Stimulated activated CD8-positive, alpha-beta memory T cell treated with anti-CD3 and anti-CD28 coated beads, Interleukin-12 subunit alpha, Interleukin-12 subunit beta, amount 100 ng/mL, for 24 hours (primary cell): ENCODE results near the gene DVL3.
A peak's percentile ranks its signal among the peaks of the same experiment; 100 is the strongest.
"Not testable (repeated sequence)": the region's sequence is repeated elsewhere in the genome, so short reads cannot be mapped to it uniquely, and the experiment has no call there.

ENCODE experiments used
- DNase-seq: peaks from one replicate; pipeline ENCODE4 v3.0.0-alpha.2; 2020; ENCODE audit errors: extremely low read depth

The DVL3 gene

DNA sequence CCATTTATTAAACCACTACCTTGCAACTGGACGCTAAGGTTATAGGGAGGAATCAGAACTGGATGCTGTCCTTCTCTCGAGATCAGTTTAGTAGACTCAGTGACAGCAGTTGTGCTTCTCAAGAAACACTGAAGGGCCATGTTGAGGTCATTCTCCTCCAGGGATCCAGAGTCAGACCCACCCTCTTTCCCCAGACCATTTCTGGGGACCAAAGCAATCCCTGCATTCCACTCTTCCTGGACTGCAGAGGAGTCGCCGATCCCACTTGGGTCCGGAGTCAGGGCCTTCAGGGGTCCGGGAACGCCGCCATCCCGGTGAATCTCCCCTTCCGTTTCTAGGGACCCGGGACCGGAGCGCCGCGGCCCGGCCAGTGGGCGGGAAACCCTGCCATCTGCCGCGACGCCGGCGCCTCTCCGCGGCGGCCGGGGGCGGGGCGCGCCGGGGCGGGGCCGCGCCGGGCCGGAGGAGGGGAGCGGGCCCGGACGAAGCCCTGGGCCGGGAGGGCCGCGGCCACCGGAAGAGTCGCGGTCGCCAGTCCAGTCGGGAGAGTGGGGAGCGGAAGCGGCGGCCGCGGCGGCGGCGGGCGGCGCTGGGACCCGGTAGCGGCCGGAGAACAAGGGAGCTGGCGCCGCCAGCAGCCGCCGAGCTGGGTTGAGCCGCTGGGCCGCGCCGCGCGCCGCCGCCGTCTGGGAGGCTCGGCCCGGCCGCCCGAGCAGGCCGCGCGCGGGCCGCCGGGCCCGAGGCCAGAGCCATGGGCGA lies at the start of gene DVL3:
Gene DVL3, plus strand, starts transcription at position 493 of the 759 bp plus-strand sequence. Its CDS starts 259 bp downstream, at position 752.
- DNase-seq: no peak

DNA sequence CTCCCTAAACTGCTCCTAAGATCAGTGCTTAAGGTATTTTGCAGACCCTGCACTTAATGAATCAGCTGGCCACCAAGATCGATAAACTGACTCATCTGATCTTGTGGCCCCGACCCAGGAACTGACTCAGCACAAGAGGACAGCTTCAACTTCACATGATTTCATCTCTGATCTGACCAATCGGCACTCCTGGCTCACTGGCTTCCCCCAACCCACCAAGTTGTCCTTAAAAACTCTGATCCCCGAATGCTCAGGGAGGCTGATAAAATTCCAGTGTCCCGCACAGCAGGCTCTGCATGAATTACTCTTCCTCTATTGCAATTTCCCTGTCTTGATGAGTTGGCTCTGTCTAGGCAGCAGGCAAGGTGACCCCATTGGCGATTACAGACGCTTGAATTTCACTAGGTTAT lies 44.9 kb upstream of the DVL3 start:
- no peak for DNase-seq

DNA sequence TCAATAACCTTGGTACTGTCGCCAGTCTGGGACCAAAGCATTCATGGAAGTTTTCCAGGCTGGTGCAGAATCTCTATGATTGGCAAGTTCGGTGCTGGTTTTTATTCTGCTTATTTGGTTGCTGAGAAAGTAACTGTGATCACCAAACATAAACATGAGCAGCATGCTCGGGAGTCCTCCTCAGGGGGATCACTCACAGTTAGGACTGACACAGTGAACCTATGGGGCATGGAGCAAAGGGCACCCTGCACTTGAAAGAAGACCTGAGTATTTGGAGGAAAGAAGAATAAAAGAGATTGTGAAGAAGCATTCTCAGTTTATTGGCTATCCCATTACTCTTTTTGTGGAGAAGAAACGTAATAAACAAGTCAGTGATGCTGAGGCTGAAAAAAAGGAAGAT lies 39.2 kb upstream of the DVL3 start:
- no peak for DNase-seq

DNA sequence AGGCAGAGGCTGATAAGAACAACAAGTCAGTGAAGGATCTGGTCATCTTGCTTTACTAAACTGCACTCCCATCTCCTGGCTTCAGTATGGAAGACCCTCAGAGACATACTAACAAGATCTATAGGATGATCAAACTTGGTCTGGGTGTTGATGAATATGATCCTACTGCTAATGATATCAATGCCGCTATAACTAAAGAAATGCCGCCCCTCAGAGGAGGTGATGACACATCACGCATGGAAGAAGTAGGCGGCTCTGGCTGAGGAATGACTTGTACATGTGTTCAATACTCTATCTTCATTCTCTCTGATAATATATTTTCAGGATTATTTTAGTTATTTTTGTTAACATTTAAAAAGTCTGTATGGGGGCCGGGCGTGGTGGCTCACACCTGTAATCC lies 37.5 kb upstream of the DVL3 start:
- no peak for DNase-seq

DNA sequence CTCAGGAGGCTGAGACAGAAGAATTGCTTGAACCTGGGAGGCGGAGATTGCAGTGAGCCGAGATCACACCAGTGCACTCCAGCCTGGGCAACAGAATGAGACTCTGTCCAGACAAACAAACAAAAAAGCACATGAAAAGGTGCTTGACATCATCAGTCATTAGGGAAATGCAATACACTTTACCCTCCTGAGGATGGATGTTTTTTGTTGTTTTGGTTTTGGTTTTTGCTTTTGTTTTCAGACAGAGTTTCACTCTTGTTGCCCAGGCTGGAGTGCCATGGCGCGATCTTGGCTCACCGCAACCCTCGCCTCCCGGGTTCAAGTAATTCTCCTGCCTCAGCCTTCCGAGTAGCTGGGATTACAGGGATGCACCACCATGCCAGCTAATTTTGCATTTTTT lies 34.1 kb upstream of the DVL3 start:
- DNase-seq: not testable (repeated sequence)

DNA sequence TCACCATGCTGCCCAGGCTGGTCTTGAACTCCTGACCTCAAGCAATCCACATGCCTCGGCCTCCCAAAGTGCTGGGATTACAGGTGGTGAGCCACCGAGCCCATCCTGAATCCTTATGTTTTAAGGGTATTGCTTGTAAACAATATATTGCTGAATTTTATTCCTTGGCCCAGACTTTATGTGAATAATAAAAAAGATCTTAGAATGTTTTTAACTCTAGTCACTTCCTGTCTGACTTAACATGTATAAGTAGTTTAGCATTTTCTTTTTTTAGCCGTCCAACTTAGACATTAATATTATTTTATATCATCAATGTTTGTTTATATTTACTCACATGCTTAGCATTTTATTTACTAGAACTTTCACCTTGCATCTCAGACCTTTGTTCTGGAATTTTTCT lies 29.2 kb upstream of the DVL3 start:
- no peak for DNase-seq

DNA sequence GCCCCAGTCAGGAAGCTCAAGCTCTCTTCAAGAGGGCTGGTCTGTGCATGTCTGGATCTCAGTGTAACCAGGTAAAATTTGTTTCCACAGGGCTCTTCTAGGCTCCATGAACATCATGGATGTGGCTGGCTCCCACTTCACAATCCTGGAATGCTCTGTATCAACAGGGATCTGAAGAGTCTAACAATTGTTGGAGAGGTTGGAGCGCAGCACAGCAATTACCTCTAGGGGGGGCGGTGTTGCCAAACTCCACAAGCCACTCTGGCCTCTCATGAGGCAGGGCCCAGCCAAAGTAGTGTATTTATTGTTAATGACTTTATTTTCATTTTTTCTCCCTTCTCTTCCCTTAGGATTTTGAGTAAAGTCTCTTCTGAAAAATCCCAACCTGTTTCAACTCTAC lies 26.2 kb upstream of the DVL3 start:
- DNase-seq: no peak

DNA sequence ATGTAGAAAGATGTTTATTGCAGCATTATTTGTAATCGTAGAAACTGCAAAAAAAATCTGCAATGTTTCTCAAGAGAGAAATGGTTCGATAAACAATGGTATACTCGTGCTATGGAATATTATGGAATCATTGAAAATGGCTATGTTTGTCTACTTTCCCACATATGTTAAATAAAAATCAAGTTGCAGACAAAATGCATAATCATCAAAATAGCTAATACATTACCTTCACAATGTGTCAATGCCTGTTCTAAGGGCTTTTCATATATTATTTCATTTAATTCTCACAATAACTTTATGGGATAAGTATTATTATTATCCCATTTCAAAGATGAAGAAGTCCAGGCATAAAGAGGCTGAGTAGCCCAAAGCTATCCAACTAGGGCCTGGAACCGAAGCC lies 22.2 kb upstream of the DVL3 start:
- no peak for DNase-seq

DNA sequence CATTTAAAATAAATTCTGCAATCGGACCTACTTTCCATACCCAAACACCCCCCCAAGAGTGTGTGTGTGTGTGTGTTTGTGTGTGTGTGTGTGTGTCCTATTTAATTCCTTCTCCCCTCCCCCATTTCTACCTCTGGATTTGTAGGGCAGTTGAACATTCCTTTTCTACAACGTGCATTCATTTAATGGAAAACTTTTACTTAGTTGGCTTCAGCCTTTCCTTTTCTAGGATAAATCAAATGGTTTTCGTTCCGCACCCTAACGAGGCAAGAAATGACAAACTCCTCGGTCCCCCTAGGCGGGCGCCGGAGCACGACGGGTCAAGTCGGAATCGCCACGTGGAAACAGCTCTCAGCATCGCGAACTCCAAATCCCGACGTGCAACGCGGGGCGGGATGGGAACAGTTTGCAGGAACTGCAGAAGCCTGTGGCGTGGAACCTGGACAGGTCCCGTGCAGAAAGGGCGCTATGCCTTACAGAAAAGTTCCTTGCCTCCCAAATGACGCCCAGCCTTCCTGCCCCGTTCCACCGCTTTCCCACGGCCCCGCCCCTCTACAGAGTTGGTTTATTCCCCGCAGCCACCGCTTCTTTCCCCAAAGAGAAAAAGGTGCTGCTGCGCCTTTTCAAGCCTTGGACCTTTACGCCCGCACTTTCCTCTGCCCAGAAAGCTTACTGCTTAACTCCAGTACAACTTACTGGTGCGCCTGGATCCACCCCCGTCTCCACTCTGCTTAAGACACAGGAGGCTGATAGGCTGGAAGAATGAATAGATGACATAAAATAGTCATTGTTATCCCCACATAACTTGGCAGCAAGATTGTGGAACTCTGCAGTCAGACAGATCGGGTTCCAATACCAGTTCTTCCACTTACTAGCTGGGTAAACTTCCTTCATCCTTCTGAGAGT lies 21.1 kb upstream of the DVL3 start:
- DNase-seq: no peak

DNA sequence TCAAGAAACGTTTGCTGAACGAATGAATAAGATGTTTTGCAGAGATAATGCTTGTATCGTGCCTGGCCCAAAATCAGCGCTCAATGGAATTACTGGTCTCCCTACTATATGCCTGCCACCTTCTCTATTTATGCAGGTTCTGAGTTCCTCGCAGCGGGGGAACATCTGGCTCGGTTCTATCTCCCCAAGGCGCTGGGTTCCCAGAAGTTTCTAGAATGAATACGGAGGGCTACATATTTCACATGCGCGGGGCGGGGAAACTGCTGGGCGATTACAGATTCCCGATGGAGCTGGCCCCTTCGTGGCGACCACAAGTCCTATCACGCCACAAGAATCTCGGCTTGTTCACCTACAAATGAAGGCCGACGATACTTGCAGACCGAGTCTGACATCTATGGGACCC lies 20.4 kb upstream of the DVL3 start:
- no peak for DNase-seq

DNA sequence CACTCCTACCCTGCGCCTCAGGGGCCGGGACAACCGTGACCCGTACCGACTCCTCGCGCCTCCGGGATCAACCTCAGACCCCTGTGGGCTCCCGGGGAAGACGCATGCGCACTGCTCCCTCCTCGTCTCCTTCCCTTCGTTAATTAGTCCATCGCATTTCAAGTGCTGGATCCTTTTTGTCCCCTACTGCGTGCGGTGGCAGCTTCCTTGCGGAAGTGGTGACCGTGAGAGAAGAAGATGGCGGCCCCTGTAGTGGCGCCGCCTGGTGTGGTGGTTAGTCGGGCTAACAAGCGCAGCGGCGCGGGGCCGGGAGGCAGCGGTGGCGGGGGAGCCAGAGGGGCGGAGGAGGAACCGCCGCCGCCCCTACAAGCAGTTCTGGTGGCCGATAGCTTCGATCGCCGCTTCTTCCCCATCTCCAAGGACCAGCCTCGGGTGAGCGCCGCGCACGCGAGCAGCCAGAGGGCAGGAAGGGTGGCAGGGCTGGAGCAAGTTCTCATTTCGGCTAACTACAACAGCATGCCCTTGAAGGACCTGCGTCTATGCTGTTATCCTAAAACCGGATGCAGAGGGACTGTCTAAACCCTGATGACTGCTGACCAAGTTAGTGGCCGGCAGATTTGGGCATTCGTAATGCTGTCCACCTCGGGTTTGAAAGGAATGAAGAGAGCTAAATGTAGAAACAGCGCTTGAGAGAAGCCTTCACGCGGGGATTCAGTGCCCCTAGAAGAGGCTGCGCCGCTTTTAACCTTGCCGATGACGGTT lies 19.8 kb upstream of the DVL3 start, which contains the start of gene EIF2B5:
Gene EIF2B5, plus strand, starts transcription at position 210 of the 762 bp plus-strand sequence. Its CDS starts 28 bp downstream, at position 238.
- DNase-seq: peak; percentile 73

DNA sequence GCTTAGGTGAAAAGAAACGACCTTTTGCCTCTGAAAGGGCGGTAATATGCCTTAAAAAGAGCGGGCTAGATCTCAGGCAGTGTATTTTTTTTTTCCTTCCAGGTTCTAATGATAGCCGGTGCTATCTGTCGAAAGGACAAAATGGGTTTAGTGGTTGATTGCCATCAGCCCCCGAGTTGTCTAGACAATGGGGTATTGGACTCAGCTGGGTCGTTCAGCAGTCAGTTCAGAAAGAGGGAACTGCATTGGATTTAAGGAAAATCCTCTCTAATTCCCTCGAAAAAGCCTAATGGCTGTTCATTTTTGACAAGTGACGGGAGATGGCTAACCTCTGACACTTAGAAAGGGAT lies 19.3 kb upstream of the DVL3 start:
- DNase-seq: no peak

DNA sequence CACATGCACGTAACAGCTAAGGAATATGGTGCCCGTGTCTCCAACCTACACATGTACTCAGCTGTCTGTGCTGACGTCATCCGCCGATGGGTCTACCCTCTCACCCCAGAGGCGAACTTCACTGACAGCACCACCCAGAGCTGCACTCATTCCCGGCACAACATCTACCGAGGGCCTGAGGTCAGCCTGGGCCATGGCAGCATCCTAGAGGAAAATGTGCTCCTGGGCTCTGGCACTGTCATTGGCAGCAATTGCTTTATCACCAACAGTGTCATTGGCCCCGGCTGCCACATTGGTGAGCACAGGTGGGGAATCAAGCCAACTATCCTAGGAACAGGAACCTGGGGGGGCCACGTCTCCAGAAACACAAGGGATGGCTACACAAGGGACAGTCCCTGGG lies 14.7 kb upstream of the DVL3 start:
- DNase-seq: no peak

DNA sequence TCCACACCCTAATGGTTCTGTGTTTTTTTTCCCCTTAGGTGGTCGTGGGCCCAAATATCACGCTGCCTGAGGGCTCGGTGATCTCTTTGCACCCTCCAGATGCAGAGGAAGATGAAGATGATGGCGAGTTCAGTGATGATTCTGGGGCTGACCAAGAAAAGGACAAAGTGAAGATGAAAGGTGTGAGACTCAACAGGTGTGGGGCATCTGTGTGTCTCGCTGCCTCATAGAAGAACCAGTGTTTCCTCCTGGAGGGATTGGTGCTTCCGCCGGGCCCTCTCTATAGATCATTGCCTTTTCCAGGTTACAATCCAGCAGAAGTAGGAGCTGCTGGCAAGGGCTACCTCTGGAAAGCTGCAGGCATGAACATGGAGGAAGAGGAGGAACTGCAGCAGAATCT lies 13.0 kb upstream of the DVL3 start:
- no peak for DNase-seq

DNA sequence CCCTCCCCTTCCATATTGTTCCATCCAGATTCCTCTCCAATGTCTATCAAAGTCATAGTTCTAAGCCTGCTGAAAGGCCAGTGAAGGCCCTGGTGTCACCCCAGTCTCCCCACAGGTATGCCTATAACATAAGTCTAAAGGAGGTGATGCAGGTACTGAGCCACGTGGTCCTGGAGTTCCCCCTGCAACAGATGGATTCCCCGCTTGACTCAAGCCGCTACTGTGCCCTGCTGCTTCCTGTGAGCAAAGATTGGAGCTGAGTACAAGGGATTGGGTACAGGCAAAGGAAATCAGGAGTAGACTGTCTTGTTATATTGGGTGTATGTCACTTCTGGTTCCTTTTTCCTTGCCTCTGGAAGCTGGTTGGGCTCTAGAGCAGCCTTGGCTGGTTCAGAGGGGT lies 11.8 kb upstream of the DVL3 start:
- DNase-seq: no peak

DNA sequence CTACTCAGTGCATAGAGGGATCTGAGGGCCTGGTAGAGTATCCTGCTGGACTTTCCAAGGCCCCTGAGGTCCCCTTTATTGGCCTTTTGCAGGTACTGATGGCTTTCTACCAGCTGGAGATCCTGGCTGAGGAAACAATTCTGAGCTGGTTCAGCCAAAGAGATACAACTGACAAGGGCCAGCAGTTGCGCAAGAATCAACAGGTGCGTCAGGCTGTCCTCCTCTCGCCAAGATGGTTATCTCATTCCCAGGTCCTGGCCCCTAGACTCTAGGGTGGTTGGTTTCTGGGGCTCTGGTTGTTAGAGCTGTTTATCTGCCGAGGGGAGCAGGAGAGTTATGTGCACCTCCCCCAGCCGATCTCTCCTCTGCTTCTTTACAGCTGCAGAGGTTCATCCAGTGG lies 10.7 kb upstream of the DVL3 start:
- DNase-seq: no peak

DNA sequence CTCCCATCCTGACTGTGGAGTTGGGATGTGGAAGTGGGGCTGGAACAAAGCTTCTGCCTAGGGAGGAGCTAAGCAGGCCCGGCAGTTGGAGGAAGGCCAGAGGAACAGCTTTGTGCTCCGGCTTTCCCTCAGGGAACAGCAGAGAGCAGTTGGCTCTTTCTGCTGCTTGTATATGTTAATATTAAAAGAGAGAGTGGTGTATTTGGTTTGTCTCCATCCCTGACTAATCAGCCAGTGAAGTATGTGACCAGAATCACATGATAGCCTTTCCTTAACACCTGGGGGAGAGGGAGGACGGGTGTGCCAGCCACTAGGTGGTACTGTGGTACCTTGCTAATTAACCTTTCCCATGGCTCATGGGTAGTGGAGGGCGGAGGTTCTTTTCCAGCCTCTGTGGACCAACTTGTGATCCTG lies 10.1 kb upstream of the DVL3 start:
- DNase-seq: no peak

DNA sequence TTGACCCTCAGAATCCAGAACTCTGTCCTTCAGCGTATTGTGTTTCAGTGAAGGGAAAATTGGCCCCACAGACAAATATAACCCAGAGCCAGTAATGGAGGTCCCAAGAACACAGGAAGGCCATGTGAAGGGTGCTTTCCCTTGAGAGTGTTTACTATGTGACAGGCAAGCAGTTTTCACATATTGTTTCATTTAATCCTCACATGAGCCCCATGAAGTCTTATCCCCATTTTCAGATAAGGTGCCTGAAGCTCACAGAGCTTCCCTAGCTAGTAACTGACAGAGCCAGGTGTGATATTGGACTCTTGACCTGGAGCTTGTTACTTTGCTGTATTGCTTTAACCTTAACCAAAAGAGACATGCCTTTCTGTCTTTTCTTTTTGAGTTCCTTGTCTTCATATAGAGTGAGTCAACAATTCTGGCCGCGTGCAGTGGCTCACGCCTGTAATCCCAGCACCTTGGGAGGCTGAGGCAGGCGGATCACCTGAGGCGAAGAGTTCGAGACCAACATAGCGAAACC lies 9.4 kb upstream of the DVL3 start:
- DNase-seq: no peak

DNA sequence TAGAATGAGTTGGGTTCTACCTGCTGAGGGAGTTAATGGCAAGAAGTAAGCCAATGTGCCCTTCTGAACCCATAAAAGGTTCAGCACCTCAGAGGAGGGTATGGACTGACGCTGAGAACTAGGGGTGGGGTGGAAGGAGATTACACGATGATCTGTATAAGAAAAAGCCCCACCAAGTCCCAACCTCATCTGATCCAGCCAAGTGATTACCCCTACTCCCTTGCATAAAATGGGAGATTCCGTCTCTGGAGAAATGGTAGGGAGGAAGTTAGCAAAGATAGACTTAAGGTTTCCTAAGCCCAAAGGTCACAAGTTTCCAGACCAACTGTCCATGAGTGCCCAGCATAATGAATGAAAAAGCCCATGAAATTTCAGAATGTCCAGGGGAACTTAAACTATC lies 7.1 kb upstream of the DVL3 start:
- DNase-seq: no peak

DNA sequence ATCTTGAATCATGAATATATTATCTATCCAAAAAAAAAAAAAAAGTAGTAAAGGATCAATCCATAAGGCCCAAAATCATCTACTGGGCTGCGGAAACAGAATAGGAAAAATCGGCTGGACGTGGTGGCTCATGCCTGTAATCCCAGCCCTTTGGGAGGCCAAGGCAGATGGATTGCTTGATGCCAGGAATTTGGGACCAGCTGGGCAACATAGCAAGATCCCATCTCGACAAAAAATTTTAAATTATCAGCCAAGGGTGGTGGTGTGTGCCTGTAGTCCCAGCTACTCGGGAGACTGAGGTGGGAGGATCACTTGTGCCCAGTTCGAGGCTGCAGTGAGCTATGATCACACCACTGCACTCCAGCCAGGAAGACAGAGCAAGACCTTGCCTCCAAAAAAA lies 6.1 kb upstream of the DVL3 start:
- no peak for DNase-seq

DNA sequence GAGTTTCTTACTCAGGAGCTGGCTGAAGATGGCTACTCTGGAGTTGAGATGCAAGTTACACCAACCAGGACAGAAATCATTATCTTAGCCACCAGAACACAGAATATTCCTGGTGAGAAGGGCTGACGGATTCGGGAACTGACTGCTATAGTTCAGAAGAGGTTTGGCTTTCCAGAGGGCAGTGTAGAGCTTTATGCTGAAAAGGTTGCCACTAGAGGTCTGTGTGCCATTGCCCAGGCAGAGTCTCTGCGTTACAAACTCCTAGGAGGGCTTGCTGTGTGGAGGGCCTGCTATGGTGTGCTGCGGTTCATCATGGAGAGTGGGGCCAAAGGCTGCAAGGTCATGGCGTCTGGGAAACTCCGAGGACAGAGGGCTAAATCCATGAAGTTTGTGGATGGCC lies 5.4 kb upstream of the DVL3 start:
- not testable (repeated sequence) for DNase-seq
